DOHH2 (cell line): ENCODE results near the gene STOML2.

Experiments used
- H3F3A ChIP-seq: fragments of 200-600 bp; sonication (generic), shearing (Covaris generic); 2 replicates; pipeline ENCODE4 v1.6.0; 2016; ENCODE audit warnings: antibody characterized with exemption, mild to moderate bottlenecking; ENCODE audit not compliant: control insufficient read depth, insufficient read depth
- H3K27ac ChIP-seq: fragments of 200-600 bp; sonication (generic); 2 replicates; pipeline ENCODE4 v1.5.1; 2014; ENCODE audit warnings: low read depth, mild to moderate bottlenecking, low read length, moderate library complexity
- H3K27me3 ChIP-seq: fragments of 200-600 bp; sonication (generic); 2 replicates; pipeline ENCODE4 v1.6.1; 2014; ENCODE audit warnings: mild to moderate bottlenecking, low read length, mixed read lengths; ENCODE audit not compliant: control insufficient read depth
- H3K36me3 ChIP-seq: fragments of 200-600 bp; sonication (generic); 2 replicates; pipeline ENCODE4 v1.6.1; 2014; ENCODE audit warnings: mild to moderate bottlenecking, low read length, moderate library complexity, mixed read lengths; ENCODE audit not compliant: control insufficient read depth
- H3K4me1 ChIP-seq: fragments of 200-600 bp; sonication (generic); 2 replicates; pipeline ENCODE4 v1.6.1; 2014; ENCODE audit warnings: mild to moderate bottlenecking, low read length, mixed read lengths; ENCODE audit not compliant: control insufficient read depth
- H3K4me2 ChIP-seq: fragments of 200-600 bp; sonication (generic); 2 replicates; pipeline ENCODE4 v1.6.0; 2014; ENCODE audit warnings: mild to moderate bottlenecking, low read length, moderate library complexity
- H3K4me3 ChIP-seq: fragments of 200-600 bp; sonication (generic); 2 replicates; pipeline ENCODE4 v1.5.1; 2014; ENCODE audit warnings: mild to moderate bottlenecking, low read length, mixed read lengths
- H3K79me2 ChIP-seq: fragments of 200-600 bp; sonication (generic); 2 replicates; pipeline ENCODE4 v1.6.1; 2014; ENCODE audit warnings: mild to moderate bottlenecking, low read length, mixed read lengths; ENCODE audit not compliant: control insufficient read depth
- H3K9me2 ChIP-seq: fragments of 200-600 bp; sonication (generic); replicated peaks from 2 replicates; pipeline ENCODE4 v1.6.1; 2014; ENCODE audit warnings: mild to moderate bottlenecking, low read length, mixed read lengths; ENCODE audit not compliant: control insufficient read depth
- H3K9me3 ChIP-seq: fragments of 200-600 bp; sonication (generic); 2 replicates; pipeline ENCODE4 v1.6.1; 2014; ENCODE audit warnings: antibody characterized with exemption, low read length, mixed read lengths; ENCODE audit not compliant: control insufficient read depth, insufficient read depth
- H4K20me1 ChIP-seq: fragments of 200-600 bp; sonication (generic); 2 replicates; pipeline ENCODE4 v1.6.0; 2014; ENCODE audit warnings: low read depth, mild to moderate bottlenecking, antibody characterized with exemption, low read length, moderate library complexity; ENCODE audit not compliant: control insufficient read depth, insufficient read depth
- CTCF ChIP-seq: fragments of 200-600 bp; sonication (generic); IDR thresholded peaks from one replicate; pipeline ENCODE4 v1.5.1; 2014; ENCODE audit warnings: antibody characterized with exemption, mild to moderate bottlenecking, low read depth, low read length; ENCODE audit not compliant: poor library complexity, severe bottlenecking
- EZH2phosphoT487 ChIP-seq: fragments of 200-600 bp; sonication (generic); IDR thresholded peaks from 2 replicates; pipeline ENCODE4 v1.6.1; 2017; ENCODE audit warnings: borderline replicate concordance, mild to moderate bottlenecking, antibody characterized with exemption, low read length, moderate library complexity, mixed read lengths

STOML2 gene

DNA sequence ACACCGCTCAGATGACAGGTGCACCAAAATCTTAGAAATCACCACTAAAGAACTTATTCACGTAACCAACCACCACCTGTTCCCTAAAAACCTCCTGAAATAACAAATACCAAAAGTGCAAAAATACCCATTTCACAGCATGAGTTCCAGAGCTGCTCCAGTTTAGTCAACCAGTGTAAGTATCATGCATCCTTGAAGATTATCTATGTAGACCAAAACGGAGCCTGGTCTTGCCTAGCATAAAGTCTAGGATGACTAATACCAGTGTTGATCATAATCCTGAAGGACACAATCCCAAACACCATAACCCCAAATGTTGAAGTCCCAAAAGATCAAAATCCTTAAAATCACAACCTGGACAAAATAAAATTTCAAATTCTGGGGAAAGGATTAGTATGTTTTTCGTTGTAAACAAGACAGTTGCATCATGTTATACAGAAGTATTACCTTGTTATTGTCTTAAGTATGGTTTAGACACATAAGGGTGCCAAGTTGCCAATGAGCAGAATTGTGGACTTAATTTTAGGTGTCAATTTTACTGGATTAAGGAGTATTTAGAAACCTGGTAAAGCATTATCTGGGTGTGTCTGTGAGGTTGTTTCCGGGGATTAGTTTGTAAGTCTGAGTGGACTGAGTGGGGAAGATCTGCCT lies 48.6 kb downstream of the STOML2 start:
- Histone ChIP-seq H3K9me2 (no peaks in the 10 kb centered on the region), H3K4me1 (no peaks in the 10 kb centered on the region), H3K27ac (no peak overlapping the region), H3K4me3 (no peak overlapping the region), H3K36me3 (peaks cover 60% of the 10 kb centered on the region), H3K9me3 (no peaks in the 10 kb centered on the region), H3K79me2 (no peaks in the 10 kb centered on the region), H3F3A (peaks cover 7% of the 10 kb centered on the region; the same call in 1 of the 2 replicates), H4K20me1 (peaks cover 5% of the 10 kb centered on the region; the same call in 1 of the 2 replicates), H3K27me3 (no peaks in the 10 kb centered on the region), H3K4me2 (no peak overlapping the region)
- TF ChIP-seq CTCF (no peak), EZH2phosphoT487 (no peak)

GRCh38 chr9:35051069-35051967 lies 51.6 kb downstream of the STOML2 start:
- Histone ChIP-seq H4K20me1 (peaks cover 5% of the 10 kb centered on the region; the same call in 1 of the 2 replicates), H3K27me3 (no peaks in the 10 kb centered on the region), H3K27ac (no peak overlapping the region), H3K36me3 (peaks cover 30% of the 10 kb centered on the region), H3K4me3 (no peak overlapping the region), H3K9me2 (no peaks in the 10 kb centered on the region), H3K4me2 (no peak overlapping the region), H3K9me3 (no peaks in the 10 kb centered on the region), H3K79me2 (no peaks in the 10 kb centered on the region), H3F3A (peaks cover 7% of the 10 kb centered on the region; the same call in 1 of the 2 replicates), H3K4me1 (no peaks in the 10 kb centered on the region)
- TF ChIP-seq CTCF (peak; percentile 68), EZH2phosphoT487 (no peak)
